ENCODE measurements around the gene PWWP2B.

The PWWP2B gene

GRCh38 chr10:132360766-132361447, 36.1 kb upstream of the PWWP2B start:
- no peaks in the 10 kb centered on the region for H3K36me3 ChIP-seq (ENCODE audit: insufficient read depth, low read length)
- no peak overlapping the region for H3K4me3 ChIP-seq (ENCODE audit: low read length, poor library complexity, severe bottlenecking)
- H2AFZ ChIP-seq (ENCODE audit: low read length), result no peak overlapping the region
- TF ChIP-seq CTCF (conservative IDR thresholded peaks at IDR 0.05; ENCODE audit: low read length), result peak; percentile 85
- no peak for TF ChIP-seq EZH2phosphoT487 (IDR thresholded peaks at IDR 0.05; ENCODE audit: borderline replicate concordance)
- H3F3A ChIP-seq (ENCODE audit: low read depth), result no peaks in the 10 kb centered on the region
- no peaks in the 10 kb centered on the region for H4K20me1 ChIP-seq (ENCODE audit: insufficient read depth, low read length, poor library complexity, severe bottlenecking)
- no peaks in the 10 kb centered on the region for H3K4me1 ChIP-seq (ENCODE audit: insufficient read depth, low read length, poor library complexity, severe bottlenecking)
- H3K27me3 ChIP-seq (ENCODE audit: insufficient read depth, low read length, poor library complexity, severe bottlenecking), result no peaks in the 10 kb centered on the region
- H3K4me2 ChIP-seq (ENCODE audit: low read depth, low read length, poor library complexity, severe bottlenecking), result no peak overlapping the region
- H3K9ac ChIP-seq (ENCODE audit: low read depth, low read length, poor library complexity, severe bottlenecking), result no peak overlapping the region
- H3K9me3 ChIP-seq (ENCODE audit: insufficient read depth, low read depth, low read length), result no peaks in the 10 kb centered on the region
- H3K9me2 ChIP-seq (replicated peaks; ENCODE audit: low read depth, low read length), result no peaks in the 10 kb centered on the region
- no peaks in the 10 kb centered on the region for H3K79me2 ChIP-seq (ENCODE audit: insufficient read depth, low read length)

- H2AFZ ChIP-seq (ENCODE audit: low read length), result no peak overlapping the region
- no peaks in the 10 kb centered on the region for H3K4me1 ChIP-seq (ENCODE audit: insufficient read depth, low read length, poor library complexity, severe bottlenecking)
- H3F3A ChIP-seq (ENCODE audit: low read depth), result no peaks in the 10 kb centered on the region
- H3K9me2 ChIP-seq (replicated peaks; ENCODE audit: low read depth, low read length), result no peaks in the 10 kb centered on the region
- H3K36me3 ChIP-seq (ENCODE audit: insufficient read depth, low read length), result no peaks in the 10 kb centered on the region
- H3K4me2 ChIP-seq (ENCODE audit: low read depth, low read length, poor library complexity, severe bottlenecking), result no peak overlapping the region
- no peaks in the 10 kb centered on the region for H4K20me1 ChIP-seq (ENCODE audit: insufficient read depth, low read length, poor library complexity, severe bottlenecking)
- no peaks in the 10 kb centered on the region for H3K79me2 ChIP-seq (ENCODE audit: insufficient read depth, low read length)
- no peaks in the 10 kb centered on the region for H3K9me3 ChIP-seq (ENCODE audit: insufficient read depth, low read depth, low read length)
- H3K27me3 ChIP-seq (ENCODE audit: insufficient read depth, low read length, poor library complexity, severe bottlenecking), result no peaks in the 10 kb centered on the region
- TF ChIP-seq CTCF (conservative IDR thresholded peaks at IDR 0.05; ENCODE audit: low read length) (no peak), EZH2phosphoT487 (IDR thresholded peaks at IDR 0.05; ENCODE audit: borderline replicate concordance) (no peak)
- H3K4me3 ChIP-seq (ENCODE audit: low read length, poor library complexity, severe bottlenecking), result no peak overlapping the region
- no peak overlapping the region for H3K9ac ChIP-seq (ENCODE audit: low read depth, low read length, poor library complexity, severe bottlenecking)
Observed at GRCh38 chr10:132361581-132362101, 35.4 kb upstream of the PWWP2B start.

GRCh38 chr10:132362151-132362611, 34.8 kb upstream of the PWWP2B start:
- Histone ChIP-seq H3K9me2 (replicated peaks; ENCODE audit: low read depth, low read length) (no peaks in the 10 kb centered on the region), H3K9me3 (ENCODE audit: insufficient read depth, low read depth, low read length) (no peaks in the 10 kb centered on the region), H3K4me1 (ENCODE audit: insufficient read depth, low read length, poor library complexity, severe bottlenecking) (no peaks in the 10 kb centered on the region), H3K36me3 (ENCODE audit: insufficient read depth, low read length) (no peaks in the 10 kb centered on the region), H2AFZ (ENCODE audit: low read length) (no peak overlapping the region), H3K9ac (ENCODE audit: low read depth, low read length, poor library complexity, severe bottlenecking) (no peak overlapping the region), H3K79me2 (ENCODE audit: insufficient read depth, low read length) (no peaks in the 10 kb centered on the region), H3K4me2 (ENCODE audit: low read depth, low read length, poor library complexity, severe bottlenecking) (no peak overlapping the region), H3F3A (ENCODE audit: low read depth) (no peaks in the 10 kb centered on the region), H3K27me3 (ENCODE audit: insufficient read depth, low read length, poor library complexity, severe bottlenecking) (no peaks in the 10 kb centered on the region), H4K20me1 (ENCODE audit: insufficient read depth, low read length, poor library complexity, severe bottlenecking) (no peaks in the 10 kb centered on the region), H3K4me3 (ENCODE audit: low read length, poor library complexity, severe bottlenecking) (no peak overlapping the region)
- TF ChIP-seq CTCF (conservative IDR thresholded peaks at IDR 0.05; ENCODE audit: low read length), result no peak
- no peak for TF ChIP-seq EZH2phosphoT487 (IDR thresholded peaks at IDR 0.05; ENCODE audit: borderline replicate concordance)

Measured in Loucy (cell line).